MM.1S (cell line): ENCODE measurements around the gene ZBED1.

Experiments
- CTCF ChIP-seq: fragments of 300-600 bp; sonication (generic); IDR thresholded peaks from 2 replicates; pipeline ENCODE4 v1.5.1; 2016; ENCODE audit warnings: antibody characterized with exemption, low read length, mixed read lengths
- EZH2 ChIP-seq: fragments of 300-600 bp; sonication (generic); optimal IDR thresholded peaks from 2 replicates; pipeline ENCODE3; 2017; ENCODE audit warnings: low read depth, mild to moderate bottlenecking, antibody characterized with exemption, low read length, mixed read lengths

GRCh38 chrX:2487366-2487765 lies 13.4 kb downstream of the ZBED1 start:
- TF ChIP-seq CTCF (no peak), EZH2 (no peak)
